Measurements from ENCODE around the gene COBL. TPM values are rescaled to one million over a fixed set of nuclear protein-coding genes. Genes with fewer than 3 reads are reported as not detected.

COBL gene
- total RNA-seq, 3 donors from 2014 or later (not counting 1 experiment from before 2014, with no cell fraction given) = not detected

DNA sequence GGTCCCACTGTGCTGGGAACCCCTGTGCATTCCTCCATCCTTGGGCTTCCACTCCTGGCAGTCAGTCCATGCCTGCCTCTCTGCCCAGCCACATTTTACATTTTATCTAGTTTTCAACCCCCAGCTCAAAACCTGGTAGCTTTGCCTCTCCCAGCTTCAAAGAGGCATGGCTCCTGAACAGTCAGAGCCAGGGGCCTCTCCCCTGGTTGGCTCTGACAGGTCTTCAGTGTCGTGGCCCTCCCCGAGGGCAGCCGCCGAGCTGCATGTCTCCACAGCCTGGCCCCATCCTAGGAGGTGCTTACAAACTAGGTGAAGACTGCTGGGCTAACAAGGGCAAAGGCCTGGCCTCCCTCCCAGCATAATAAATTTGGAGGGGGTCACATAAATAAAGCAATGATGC, 14.8 kb downstream of the COBL start:
- H3K9me3 ChIP-seq (ENCODE audit: control insufficient read depth, insufficient read depth, low read length) = no peaks in the 10 kb centered on the region
- intact Hi-C loops (cut with micrococcal nuclease) = no loop called here
- H3K4me1 ChIP-seq (ENCODE audit: control insufficient read depth, insufficient read depth, low read length) = no peaks in the 10 kb centered on the region
- no peak overlapping the region for H3K27ac Mint-ChIP-seq
- TF ChIP-seq, protein P1, sequence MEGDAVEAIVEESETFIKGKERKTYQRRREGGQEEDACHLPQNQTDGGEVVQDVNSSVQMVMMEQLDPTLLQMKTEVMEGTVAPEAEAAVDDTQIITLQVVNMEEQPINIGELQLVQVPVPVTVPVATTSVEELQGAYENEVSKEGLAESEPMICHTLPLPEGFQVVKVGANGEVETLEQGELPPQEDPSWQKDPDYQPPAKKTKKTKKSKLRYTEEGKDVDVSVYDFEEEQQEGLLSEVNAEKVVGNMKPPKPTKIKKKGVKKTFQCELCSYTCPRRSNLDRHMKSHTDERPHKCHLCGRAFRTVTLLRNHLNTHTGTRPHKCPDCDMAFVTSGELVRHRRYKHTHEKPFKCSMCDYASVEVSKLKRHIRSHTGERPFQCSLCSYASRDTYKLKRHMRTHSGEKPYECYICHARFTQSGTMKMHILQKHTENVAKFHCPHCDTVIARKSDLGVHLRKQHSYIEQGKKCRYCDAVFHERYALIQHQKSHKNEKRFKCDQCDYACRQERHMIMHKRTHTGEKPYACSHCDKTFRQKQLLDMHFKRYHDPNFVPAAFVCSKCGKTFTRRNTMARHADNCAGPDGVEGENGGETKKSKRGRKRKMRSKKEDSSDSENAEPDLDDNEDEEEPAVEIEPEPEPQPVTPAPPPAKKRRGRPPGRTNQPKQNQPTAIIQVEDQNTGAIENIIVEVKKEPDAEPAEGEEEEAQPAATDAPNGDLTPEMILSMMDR (IDR thresholded peaks at IDR 0.05) = no peak
- no peak for DNase-seq
- no peaks in the 10 kb centered on the region for H3K27me3 Mint-ChIP-seq (ENCODE audit: low read depth in 2 of 2)
- WGBS (ENCODE audit: insufficient coverage) = 80% methylated on average over 4 of the region's 4 CpGs
- H3K36me3 Mint-ChIP-seq = no peaks in the 10 kb centered on the region
- no peak overlapping the region for H3K4me3 Mint-ChIP-seq
- H3K36me3 ChIP-seq (ENCODE audit: control insufficient read depth, insufficient read depth, low read length) = no peaks in the 10 kb centered on the region
- no peak for ATAC-seq
- no peak overlapping the region for H3K4me3 ChIP-seq (ENCODE audit: low read length)
- H3K4me1 Mint-ChIP-seq = no peaks in the 10 kb centered on the region
- no peaks in the 10 kb centered on the region for H3K27me3 ChIP-seq (ENCODE audit: control insufficient read depth, insufficient read depth, low read length)
- H3K9me3 Mint-ChIP-seq = no peaks in the 10 kb centered on the region
- H3K27ac ChIP-seq (ENCODE audit: low read length) = no peak overlapping the region

DNA sequence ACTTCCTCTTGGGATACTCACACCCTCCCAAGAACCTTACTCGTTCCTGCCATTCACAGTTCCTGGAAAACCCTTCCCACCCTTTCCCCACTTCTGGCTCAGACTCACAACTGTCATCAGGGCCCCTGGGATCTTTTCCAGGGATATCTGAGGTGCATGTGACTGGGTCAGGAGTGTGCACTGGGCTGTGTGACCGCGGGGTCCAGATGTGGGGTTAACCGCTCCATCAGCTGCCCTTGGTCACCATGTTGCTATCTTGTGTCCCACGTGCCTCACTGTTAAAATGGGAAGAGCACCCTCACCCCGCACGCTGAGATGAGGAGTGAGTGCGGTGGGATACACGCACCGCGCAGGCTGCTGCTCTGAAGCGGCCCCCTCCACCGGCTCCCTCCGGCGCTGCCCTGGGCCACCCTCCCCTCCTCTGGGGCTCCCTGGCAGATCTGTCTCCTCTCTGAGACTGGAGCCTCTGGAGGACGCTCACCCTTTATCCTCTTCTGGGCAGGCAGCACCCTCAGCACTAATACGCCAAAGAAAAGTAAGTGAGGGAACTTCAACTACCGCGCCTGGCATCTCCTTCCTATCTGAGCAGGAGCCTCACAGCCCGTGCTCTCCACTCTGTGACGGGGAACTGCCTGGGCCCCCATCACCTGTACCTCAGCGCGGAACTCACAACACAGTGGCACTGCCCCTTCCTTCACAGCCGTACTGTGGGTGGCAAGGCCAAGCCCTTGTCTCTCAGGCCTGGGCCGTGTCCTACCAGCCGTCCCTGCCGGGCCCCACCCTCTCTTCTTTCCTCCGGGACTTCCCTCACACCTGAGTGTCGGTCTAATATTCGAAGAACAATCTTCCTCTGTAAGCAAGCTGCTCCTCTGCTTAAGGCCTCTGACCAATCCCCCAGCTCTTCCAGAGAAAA, 15.6 kb downstream of the COBL start:
- intact Hi-C loops (cut with micrococcal nuclease) = no loop called here

DNA sequence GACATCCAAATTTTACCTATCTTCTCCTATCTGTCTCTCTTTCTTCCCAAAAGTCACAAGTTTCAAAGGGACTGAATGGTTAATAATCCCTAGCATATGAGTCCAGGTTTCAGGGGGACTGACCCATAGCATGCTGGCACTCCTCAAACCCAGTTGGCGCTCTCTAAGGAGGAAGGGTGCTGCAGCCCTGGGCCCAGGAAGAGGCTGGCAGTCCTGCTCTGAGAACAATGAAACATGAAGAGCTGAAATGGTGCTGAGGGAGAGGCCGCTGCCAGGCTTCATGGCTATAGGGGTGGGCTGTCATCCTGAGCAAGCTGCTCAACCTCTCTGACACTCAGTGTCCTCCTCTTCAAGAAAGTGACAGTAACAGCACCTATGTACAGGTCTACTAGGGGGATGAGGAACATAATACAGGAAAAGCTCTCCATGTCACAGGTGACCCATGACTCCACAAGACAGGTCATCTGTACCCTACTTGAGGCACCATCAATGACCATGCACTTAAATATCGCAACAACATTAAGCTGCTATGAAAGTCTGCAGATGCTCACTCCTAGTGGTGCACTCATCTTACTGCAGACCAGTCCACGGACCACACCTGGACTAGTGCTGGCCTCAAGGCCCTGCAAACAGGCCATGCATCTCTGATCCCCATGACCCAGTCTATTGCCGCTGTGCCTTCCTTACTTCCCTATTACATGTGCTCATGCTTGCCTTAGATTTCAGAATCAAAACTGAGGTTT, 17.0 kb downstream of the COBL start:
- TF ChIP-seq, protein P1 (IDR thresholded peaks at IDR 0.05) = no peak
- Mint-ChIP-seq H3K4me1 (no peaks in the 10 kb centered on the region), H3K9me3 (no peaks in the 10 kb centered on the region), H3K36me3 (no peaks in the 10 kb centered on the region), H3K27ac (no peak overlapping the region), H3K27me3 (ENCODE audit: low read depth in 2 of 2) (no peaks in the 10 kb centered on the region), H3K4me3 (no peak overlapping the region)
- Histone ChIP-seq H3K27ac (ENCODE audit: low read length) (no peak overlapping the region), H3K4me3 (ENCODE audit: low read length) (no peak overlapping the region), H3K9me3 (ENCODE audit: control insufficient read depth, insufficient read depth, low read length) (no peaks in the 10 kb centered on the region), H3K27me3 (ENCODE audit: control insufficient read depth, insufficient read depth, low read length) (no peaks in the 10 kb centered on the region), H3K36me3 (ENCODE audit: control insufficient read depth, insufficient read depth, low read length) (no peaks in the 10 kb centered on the region), H3K4me1 (ENCODE audit: control insufficient read depth, insufficient read depth, low read length) (no peaks in the 10 kb centered on the region)
- no peak for DNase-seq
- intact Hi-C loops (cut with micrococcal nuclease) = no loop called here
- no peak for ATAC-seq
- 89% methylated on average over 5 of the region's 5 CpGs for WGBS (ENCODE audit: insufficient coverage)

More for the DNA sequence above, 15.6 kb downstream of the COBL start:
- WGBS (ENCODE audit: insufficient coverage) = 94% methylated on average over 30 of the region's 30 CpGs
- Mint-ChIP-seq H3K4me1 (no peaks in the 10 kb centered on the region), H3K27ac (no peak overlapping the region), H3K4me3 (no peak overlapping the region), H3K27me3 (ENCODE audit: low read depth in 2 of 2) (no peaks in the 10 kb centered on the region), H3K9me3 (no peaks in the 10 kb centered on the region), H3K36me3 (no peaks in the 10 kb centered on the region)
- Histone ChIP-seq H3K27ac (ENCODE audit: low read length) (no peak overlapping the region), H3K27me3 (ENCODE audit: control insufficient read depth, insufficient read depth, low read length) (no peaks in the 10 kb centered on the region), H3K4me1 (ENCODE audit: control insufficient read depth, insufficient read depth, low read length) (no peaks in the 10 kb centered on the region), H3K4me3 (ENCODE audit: low read length) (no peak overlapping the region), H3K9me3 (ENCODE audit: control insufficient read depth, insufficient read depth, low read length) (no peaks in the 10 kb centered on the region), H3K36me3 (ENCODE audit: control insufficient read depth, insufficient read depth, low read length) (no peaks in the 10 kb centered on the region)
- TF ChIP-seq, protein P1 (IDR thresholded peaks at IDR 0.05) = no peak
- no peak for DNase-seq
- no peak for ATAC-seq

Measured in natural killer cell (primary cell).